PC-3 (cell line): ENCODE results near the gene BAIAP2.

Source experiments
- CTCF ChIP-seq: fragments of 300-600 bp; sonication (generic); conservative IDR thresholded peaks from 2 replicates; pipeline ENCODE4 v1.5.1; 2017; ENCODE audit warnings: antibody characterized with exemption, low read depth, mild to moderate bottlenecking, low read length
- EZH2 ChIP-seq: fragments of 300-600 bp; sonication (generic); IDR thresholded peaks from one replicate; pipeline ENCODE4 v1.6.1; 2017; ENCODE audit warnings: antibody characterized with exemption, mild to moderate bottlenecking, low read length; ENCODE audit not compliant: unreplicated experiment
- EZH2phosphoT487 ChIP-seq: fragments of 300-600 bp; sonication (generic); IDR thresholded peaks from 2 replicates; pipeline ENCODE4 v1.6.1; 2018; ENCODE audit warnings: mild to moderate bottlenecking, antibody characterized with exemption, low read length, borderline replicate concordance

GRCh38 chr17:81035521-81036196 lies 708 bp downstream of the BAIAP2 start:
- TF ChIP-seq CTCF = no peak
- TF ChIP-seq EZH2 = no peak
- TF ChIP-seq EZH2phosphoT487 = no peak
